Transverse colon (tissue), 4 donors: Measurements from ENCODE around the gene MRPS18A.

Experiments used
- POLR2A ChIP-seq: fragments of 450-650 bp; IDR thresholded peaks from one replicate; pipeline ENCODE4 v1.6.1; 2016; ENCODE audit warnings: antibody characterized with exemption, mild to moderate bottlenecking, moderate library complexity
- POLR2AphosphoS5 ChIP-seq, 3 donors: sonication (generic); formaldehyde crosslinking; IDR thresholded peaks; one replicate each; pipeline ENCODE4 v1.6.1; 2016; ENCODE audit warnings: antibody characterized with exemption in 3 of 3
- TF ChIP-seq, protein P1 (sequence below), 5 experiments: fragments of 200-600 bp in 3 of 5; fragments of 450-650 bp in 2 of 5; sonication (generic) in 3 of 5; IDR thresholded peaks; 1 replicate in 2 of 5; 2 replicates in 3 of 5; pipeline ENCODE4 v1.5.1; 2016 to 2017; ENCODE audit warnings: antibody characterized with exemption in 5 of 5, inconsistent platforms in 3 of 5, mild to moderate bottlenecking in 2 of 5, moderate library complexity in 1 of 5

GRCh38 chr6:43716099-43716498, 28.5 kb upstream of the MRPS18A start:
- TF ChIP-seq, protein P1, sequence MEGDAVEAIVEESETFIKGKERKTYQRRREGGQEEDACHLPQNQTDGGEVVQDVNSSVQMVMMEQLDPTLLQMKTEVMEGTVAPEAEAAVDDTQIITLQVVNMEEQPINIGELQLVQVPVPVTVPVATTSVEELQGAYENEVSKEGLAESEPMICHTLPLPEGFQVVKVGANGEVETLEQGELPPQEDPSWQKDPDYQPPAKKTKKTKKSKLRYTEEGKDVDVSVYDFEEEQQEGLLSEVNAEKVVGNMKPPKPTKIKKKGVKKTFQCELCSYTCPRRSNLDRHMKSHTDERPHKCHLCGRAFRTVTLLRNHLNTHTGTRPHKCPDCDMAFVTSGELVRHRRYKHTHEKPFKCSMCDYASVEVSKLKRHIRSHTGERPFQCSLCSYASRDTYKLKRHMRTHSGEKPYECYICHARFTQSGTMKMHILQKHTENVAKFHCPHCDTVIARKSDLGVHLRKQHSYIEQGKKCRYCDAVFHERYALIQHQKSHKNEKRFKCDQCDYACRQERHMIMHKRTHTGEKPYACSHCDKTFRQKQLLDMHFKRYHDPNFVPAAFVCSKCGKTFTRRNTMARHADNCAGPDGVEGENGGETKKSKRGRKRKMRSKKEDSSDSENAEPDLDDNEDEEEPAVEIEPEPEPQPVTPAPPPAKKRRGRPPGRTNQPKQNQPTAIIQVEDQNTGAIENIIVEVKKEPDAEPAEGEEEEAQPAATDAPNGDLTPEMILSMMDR (IDR thresholded peaks at IDR 0.05): no peak
- TF ChIP-seq POLR2A (no peak), POLR2AphosphoS5 (IDR thresholded peaks at IDR 0.05) (no peak)
